GM18951 (cell line): Measurements from ENCODE around the gene FLNC.

ENCODE experiments used
- POLR2A ChIP-seq: IDR thresholded peaks from 4 replicates; pipeline ENCODE4 v1.6.1; 2011; ENCODE audit warnings: mild to moderate bottlenecking; ENCODE audit not compliant: insufficient read length, insufficient read depth; ENCODE audit errors: extremely low read depth
- in situ Hi-C: fragments of 300-500 bp; cut with MboI; formaldehyde crosslinking; loops from one replicate; pipeline ENCODE4 v1.12.0; 2022; ENCODE audit warnings: low sequenced_read_pairs, mixed read lengths, inconsistent platforms; ENCODE audit not compliant: unreplicated experiment

The FLNC gene

DNA sequence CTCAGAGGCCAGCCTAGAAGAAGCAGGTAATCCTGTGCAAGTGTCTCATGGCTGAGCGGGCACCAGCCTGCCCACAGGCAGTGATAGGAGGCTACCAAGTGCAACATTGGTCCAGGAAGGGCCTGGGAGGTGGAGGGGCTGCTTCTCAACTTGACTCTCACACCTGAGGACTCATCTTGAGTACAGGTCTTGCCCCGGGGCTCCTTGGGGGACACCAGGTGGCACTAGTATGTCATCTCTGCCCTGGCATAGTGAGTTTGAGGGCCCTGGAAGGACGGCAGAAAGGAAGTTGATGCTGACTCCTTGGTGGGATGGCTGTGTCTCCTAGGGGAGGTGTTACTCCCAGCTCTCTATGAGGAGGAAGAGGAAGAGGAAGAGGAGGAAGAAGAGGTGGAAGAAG is 36.2 kb upstream of the FLNC start:
- TF ChIP-seq POLR2A: no peak
- in situ Hi-C loops: no loop called here

- TF ChIP-seq POLR2A: no peak
- in situ Hi-C loops: no loop called here
Measured at GRCh38 chr7:128794436-128794835, 35.8 kb upstream of the FLNC start.

DNA sequence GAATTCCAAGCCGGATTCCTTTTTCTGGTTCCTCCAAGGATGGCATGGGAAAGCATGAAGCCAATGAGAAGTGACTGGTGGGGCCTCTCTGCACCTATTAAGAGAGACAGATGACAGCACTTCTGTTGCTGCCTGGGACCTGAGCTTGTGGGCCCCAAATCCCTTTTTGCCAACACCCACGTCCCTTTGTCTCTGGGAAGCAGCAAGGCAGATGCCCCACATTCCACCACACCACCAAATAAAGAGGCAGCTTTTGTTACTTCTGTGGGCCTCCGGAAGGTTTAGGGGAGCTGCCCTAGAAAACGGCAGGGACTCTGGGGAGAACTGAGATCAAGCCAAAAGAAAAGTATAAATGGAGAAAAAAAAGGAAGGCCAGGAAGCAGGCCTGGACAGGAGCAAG is 35.1 kb upstream of the FLNC start:
- in situ Hi-C loops: no loop called here
- no peak for TF ChIP-seq POLR2A

GRCh38 chr7:128796327-128796726 is 33.9 kb upstream of the FLNC start:
- TF ChIP-seq POLR2A: no peak
- in situ Hi-C loops: no loop called here

DNA sequence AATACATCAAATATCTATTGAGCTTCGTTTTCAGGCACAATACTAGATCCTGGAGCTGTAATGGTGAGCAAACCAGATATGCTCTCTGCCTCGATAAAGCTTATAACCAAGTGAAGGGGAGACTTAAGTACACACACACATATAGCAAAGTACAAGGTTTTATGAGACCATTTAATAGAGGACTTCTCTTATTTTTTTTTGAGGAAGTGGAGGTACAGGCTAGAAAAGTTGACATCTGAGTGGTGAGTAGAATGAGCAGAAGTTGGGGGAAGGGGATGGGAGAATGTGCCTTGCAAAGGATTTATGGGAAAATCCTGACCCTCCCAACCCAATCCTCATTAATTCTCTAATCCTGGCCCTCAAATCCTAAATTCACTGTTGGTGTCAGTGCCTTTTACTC is 30.8 kb upstream of the FLNC start:
- TF ChIP-seq POLR2A: no peak
- in situ Hi-C loops: no loop called here

- TF ChIP-seq POLR2A: no peak
- in situ Hi-C loops: no loop called here
Measured at GRCh38 chr7:128800567-128800966, 29.6 kb upstream of the FLNC start.

GRCh38 chr7:128801003-128801402 is 29.2 kb upstream of the FLNC start:
- in situ Hi-C loops: no loop called here
- TF ChIP-seq POLR2A: no peak

DNA sequence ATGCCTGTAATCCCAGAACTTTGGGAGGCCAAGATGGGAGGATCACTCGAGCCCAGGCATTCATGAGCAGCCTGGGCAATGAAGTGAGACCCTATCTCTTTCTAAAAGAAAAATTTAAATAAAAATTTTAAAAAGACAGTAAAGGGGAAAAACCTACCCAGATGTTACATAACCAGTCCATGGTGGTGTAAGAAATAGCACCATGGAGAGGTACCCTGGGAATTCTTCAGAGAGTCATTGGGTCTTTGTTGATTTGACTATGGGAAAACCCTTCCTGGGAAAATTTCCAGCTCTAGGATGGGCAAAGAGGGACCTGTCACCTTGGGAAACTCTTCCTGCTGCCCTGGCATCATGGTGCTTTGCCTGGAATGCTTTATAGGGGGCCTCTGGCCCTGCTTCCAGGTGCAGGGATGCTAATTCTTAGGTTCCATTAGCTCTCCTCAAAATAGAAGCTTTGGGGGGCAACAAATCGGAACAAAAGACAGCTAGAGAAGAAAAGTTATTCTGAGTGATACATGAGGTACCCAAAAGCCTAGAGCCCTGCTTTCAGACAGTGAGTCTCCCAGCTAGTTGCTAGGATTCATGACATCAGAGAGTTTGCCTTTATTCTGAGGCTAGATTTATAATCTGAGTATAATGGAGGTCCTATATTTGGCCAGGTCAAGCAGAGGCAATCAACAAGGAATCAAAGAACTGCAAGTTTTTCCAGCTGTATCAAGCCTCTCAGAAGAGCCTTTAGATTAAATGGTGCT is 28.4 kb upstream of the FLNC start:
- TF ChIP-seq POLR2A: no peak
- in situ Hi-C loops: no loop called here

DNA sequence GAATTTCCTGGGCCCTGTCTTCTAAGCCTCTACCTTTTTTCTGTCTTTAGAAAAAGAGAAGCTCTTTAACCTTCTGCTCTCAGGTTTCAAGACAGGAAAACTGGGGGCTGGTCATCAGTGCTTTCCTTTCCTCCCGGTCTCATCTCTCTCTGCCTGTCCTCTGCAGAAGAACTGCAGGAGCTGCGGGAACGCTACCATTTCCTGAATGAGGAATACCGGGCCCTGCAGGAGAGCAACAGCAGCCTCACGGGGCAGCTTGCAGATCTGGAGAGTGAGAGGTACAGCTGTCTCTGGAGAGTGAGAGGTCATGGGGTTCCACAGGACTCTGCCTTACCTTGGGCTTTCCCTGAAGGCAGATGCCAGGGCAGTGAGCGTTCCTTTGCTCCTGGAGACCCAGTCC is 25.7 kb upstream of the FLNC start:
- in situ Hi-C loops: no loop called here
- no peak for TF ChIP-seq POLR2A

GRCh38 chr7:128805225-128805624 is 25.0 kb upstream of the FLNC start:
- in situ Hi-C loops: no loop called here
- no peak for TF ChIP-seq POLR2A

GRCh38 chr7:128807191-128807590 is 23.0 kb upstream of the FLNC start:
- in situ Hi-C loops: no loop called here
- no peak for TF ChIP-seq POLR2A

DNA sequence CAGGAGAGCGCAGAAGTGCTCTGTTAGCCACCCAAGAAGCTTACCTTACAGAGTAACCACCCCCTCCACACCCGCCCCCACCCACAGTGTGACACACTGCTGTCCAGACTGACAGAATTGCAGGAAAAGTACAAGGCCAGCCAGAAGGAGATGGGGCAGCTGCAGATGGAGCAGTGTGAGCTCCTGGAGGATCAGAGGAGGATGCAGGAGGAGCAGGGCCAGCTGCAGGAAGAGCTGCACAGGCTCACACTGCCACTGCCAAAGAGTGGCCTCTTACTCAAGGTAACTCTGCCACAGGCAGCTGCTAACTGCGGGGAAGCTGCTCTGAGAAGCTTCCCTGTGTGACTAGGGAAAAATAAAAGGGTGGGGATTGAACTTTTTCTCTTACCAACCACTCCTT is 20.8 kb upstream of the FLNC start:
- TF ChIP-seq POLR2A: no peak
- in situ Hi-C loops: no loop called here

- in situ Hi-C loops: no loop called here
- TF ChIP-seq POLR2A: no peak
Measured at GRCh38 chr7:128810473-128810872, 19.7 kb upstream of the FLNC start.

- in situ Hi-C loops: no loop called here
Measured at GRCh38 chr7:128810997-128811396, 19.2 kb upstream of the FLNC start.

More at GRCh38 chr7:128810997-128811396, 19.2 kb upstream of the FLNC start:
- no peak for TF ChIP-seq POLR2A
